HG03565 (cell line): ENCODE data around the gene CLTC.
A peak's percentile ranks its signal among the peaks of the same experiment; 100 is the strongest.
"Not testable (repeated sequence)": the region's sequence is repeated elsewhere in the genome, so short reads cannot be mapped to it uniquely, and the experiment has no call there.

Experiments used
- ATAC-seq: cut with Tn5 transposase; IDR thresholded peaks from one replicate; pipeline ENCODE4 v1.9.1; 2021; ENCODE audit warnings: mild to moderate bottlenecking, moderate library complexity; ENCODE audit not compliant: unreplicated experiment

CLTC gene

DNA sequence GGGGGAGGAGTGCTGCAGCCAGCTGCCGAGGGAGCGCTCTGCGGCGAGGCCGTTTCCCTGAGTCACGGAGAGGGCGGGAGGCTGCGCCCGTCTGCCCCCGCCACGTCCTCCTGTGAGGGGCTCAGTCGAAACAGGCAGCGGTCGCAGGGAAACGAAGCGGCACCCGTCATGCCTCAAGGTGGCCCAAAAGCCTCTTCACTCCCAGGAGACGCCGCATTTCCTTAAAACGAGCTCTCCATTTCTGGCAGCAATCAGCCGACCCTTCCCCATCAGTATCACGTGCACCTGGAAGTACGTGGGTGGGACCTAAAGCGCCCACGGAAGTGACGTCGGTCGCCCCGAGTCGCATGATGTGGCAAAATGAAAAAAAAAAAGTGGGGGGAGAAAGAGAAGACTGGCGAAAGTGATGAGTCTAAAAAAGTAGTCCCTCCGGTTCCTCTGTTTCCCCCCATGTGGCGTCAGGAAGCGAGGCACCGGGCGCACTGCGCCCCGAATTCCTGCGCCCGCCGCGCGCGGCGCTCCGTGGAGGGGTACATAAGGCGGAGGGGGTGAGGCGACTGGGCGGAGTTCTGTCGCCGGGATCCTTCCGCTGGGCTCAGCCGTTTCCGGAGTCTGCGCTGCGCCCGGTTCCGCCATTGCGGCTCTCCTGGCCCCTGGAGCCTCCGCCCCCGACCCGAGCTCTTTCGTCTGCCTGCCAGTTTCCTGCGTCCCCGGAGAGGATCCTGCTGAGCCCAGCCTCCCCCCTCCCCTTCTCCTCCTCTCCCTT is at the start of gene CLTC:
Gene CLTC, plus strand, starts transcription at position 598 of the 766 bp plus-strand sequence. CDS start 237 bp downstream, outside the sequence.
- peak; percentile 67 for ATAC-seq

DNA sequence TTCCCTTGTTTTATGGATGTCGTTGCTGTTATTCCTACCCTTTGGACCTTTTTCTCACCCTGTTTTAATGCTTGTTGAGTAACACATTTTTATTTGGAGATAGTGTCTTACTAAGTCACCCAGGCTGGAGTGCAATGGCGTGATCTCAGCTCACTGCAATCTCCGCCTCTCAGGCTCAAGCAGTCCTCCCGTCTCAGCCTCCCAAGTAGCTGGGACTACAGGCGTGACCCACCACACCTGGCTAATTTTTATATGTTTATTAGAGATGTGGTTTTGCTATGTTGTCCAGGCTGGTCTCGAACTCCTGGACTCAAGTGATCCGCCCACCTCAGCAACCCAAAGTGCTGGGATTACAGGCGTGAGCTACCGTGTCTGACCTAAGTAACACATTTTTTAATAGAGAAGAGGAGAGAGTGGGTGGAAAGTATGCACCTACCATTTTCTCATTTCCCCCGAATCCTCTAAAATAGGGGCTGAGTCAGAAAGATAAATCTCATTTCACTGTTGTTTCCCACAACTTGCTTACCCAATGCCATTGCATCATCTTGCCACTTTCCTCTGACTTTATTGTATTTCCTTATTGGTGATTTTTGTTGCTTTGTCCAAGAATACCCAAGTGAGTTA is 47.3 kb upstream of the CLTC start:
- ATAC-seq = no peak

DNA sequence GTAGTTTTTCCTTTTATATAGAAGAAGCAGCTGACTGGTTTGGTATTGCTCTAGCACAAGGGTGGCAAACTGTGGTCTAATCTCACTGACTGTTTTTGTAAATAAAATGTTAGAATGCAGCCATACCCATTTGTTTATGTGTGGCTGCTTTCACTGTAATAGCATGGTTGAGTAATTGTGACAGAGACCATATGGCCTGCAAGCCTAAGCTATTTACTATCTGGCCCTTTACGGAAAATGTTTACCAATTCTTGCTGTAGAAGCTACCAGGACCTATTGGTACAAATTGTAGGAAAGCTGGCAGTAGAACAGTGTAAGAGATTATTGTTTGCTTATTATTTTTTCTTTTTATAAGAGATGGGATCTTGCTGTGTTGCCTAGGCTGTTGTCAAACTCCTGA is 35.5 kb upstream of the CLTC start:
- not testable (repeated sequence) for ATAC-seq

DNA sequence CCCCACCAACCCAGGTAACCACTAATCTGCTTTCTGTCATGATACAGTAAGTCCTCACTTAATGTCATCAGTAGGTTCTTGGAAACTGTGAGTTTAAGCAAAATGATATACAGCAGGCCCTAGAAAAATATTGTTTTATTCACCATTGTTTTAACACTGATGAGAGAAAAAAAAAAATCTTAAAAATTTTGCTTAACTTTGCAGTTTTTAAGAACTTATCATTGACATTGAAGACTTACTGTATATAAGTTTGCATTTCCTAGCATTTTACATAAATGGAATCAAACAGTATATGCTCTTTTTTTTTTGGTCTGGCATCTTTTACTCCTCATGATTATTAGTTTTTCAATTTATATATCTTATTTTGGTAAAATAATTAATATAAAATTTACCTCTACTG is 19.5 kb upstream of the CLTC start:
- ATAC-seq = no peak

DNA sequence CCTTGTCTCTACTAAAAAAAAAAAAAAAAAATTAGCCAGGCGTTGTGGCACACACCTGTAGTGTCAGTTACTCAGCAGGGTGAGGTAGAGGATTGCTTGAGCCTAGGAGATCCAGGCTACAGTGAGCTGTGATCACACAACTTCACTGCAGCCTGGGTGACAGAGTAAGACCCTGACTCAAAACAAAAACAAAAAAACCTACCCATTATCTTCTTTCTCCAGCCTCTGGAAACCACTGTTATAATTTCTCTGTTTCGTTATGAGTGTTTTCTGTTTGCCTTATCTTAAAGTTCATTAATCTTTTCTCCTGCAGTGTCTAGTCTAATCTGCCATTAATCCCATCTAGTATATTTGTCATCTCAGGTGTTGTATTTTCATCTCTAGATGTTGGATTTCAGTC is 18.6 kb upstream of the CLTC start:
- no peak for ATAC-seq

DNA sequence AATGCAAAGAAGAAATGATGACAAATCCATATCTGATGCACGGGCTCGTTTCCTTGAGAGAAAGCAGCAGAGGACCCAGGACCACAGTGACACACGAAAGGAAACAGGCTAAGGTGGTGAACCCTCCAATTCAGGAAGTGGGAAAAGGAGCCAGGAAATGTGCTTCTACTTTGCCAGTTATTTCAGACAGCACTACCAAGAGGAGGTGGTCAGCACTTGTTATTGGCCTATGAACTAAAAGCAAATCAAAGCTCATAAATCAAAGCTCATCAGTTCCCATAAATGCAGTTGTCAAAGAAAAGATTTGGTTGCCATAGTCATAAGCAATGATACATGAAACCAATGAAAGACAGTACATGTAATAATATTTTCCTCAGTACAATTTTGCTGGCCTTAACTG is 12.6 kb upstream of the CLTC start:
- ATAC-seq = no peak

DNA sequence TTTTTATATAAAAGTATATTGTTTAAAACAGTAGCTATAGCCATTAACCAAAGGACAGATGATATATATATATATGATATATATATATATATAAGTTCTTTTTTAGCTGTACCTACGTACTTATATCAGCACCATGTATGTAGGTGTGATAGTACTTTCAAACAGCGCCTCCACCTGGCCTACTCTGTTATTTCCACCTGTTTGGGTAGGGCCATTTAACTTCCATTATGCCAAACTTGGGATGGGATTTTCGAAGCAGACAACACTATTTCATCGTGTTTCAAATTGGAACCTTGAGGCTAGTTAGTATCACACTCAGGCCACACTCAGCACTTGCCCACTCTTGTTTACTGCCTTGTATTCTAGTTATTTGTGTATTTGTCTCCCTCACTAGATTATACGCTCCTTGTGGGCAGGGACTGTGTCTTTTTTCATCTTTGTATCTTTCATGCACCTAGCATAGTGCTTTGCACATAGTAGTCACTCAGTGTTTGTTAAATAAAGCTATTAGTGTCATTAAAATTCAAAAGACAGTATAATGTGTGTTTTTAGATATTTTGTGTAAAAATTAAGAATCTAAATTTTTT is 11.8 kb upstream of the CLTC start:
- no peak for ATAC-seq

DNA sequence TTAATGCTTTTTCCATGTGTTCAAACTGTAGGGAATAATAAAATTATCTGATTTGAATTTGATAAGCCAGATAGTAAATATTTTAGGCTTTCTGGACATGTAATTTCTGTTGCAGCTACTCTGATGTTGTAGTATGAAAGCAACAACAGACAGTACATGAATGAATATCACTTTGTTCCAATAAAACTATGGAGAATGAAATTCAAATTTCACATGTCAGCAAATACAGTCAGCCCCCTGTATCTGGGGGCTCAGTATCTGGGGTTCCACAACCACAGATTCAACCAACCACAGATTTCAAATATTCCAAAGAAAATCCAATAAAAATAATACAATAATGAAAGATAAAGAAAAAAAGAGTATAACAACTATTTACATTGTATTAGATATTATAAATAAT is 8.2 kb upstream of the CLTC start:
- no peak for ATAC-seq

DNA sequence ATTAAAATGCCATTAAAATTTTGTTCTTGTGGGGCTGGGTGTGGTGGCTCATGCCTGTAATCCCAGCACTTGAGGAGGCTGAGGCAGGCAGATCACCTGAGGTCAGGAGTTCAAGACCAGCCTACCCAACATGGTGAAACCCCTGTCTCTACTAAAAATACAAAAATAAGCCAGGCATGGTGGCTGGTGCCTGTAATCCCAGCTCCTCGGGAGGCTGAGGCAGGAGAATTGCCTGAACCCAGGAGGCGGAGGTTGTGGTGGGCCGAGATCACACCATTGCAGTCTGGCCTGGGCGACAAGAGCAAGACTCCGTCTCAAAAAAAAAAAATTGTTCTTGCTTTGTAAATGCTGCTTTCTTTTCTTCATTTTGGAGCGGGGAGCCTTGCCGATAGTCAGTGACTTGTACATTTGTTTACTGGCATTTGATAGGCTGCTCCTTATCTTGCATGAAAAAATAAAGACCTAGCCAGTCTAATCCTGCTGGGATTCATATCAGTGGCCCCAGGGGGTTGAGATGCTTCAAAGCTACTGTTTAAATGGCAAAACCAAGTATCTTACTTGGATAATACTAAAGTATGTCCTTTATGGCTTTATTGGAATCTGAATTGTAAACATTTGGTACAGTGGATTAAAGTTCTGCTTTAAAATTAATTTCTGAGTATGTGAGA is 3.3 kb upstream of the CLTC start:
- ATAC-seq = no peak

DNA sequence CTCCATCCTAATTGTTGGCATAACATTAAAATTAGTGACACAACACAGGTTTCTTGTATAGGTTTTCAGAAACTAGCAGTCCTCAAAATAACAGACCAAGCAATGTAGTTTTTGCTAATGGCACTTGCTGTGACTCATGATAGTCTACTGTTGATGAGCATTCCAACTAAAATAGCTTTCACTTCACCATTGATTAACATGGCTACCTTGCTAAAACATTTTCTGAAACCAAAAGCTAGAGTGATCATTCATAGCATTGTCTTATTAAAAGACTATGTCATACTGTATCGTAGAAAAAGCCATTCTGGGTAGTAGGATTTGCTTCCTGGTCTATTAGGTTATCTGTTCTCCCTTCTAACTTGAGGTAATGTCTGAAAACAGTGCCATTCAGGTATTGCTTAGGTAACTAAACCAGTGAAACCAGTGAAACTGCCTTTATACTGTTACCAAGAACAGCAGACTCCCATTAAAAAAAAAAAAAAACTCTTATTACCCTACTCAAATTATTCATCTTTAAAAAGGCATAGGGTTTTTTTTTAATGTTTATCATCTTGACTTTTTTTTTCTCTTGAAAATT is 2.5 kb upstream of the CLTC start:
- no peak for ATAC-seq

DNA sequence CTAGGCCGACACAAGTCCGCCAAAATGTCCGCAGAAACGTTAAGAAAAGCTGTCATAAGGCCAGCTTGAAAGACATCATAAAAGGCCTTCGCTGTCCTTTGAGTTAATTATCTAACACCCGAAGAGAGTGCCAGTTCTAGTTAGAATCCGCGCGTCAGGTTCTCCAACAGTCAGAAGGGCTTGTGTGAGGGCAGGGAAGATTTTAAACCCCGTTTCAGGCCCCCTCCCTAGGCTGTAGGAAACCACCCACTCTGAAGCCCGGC is 729 bp upstream of the CLTC start:
- no peak for ATAC-seq

DNA sequence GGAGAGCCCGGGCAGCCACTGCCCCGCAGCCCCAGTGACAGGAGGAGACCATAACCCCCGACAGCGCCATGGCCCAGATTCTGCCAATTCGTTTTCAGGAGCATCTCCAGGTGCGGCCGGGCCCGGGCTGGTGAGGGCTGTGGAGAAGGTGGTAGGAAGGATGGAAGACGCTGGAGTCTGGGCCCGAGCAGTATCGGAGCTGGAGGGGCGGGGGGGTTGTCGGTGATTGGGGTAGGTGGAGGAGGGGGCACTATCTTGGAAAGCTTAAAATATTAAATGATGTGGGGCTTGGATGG is 317 bp downstream of the CLTC start:
- no peak for ATAC-seq

DNA sequence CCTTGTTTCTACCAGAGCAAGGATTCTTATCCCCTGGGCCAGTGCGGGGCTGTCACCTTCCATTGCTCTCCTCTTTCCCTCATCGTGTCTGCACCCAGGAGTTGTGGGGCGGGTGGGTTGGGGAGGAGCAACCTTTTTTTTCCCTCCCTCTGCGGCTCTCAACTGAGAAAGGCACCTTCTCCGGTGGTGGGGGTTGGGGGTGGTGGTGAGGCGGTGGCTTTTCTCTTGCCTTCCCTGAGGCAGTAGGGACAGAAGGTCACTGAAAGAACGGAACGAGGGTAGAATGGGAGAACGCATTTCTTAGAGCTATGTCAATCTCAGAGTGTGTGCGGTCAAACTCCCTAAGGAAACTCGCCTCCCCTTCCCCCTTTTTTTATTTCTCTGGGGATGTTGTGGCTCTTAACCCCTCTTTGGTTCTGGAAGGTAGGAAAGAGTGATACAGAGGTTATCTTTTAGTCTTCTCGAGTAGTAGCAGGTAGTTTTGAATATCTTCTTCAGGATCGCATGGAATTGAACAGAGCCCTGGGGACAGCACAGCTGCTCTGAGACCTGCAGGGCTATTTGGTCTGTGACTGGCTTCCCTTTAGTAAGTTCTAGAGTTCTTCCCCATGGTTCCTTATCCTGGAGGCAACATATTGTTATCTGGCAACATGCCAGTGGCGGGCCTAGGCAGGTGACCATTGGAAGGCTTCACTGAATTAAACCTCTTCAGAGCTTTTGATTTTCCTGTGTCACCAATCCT is 994 bp downstream of the CLTC start:
- no peak for ATAC-seq

DNA sequence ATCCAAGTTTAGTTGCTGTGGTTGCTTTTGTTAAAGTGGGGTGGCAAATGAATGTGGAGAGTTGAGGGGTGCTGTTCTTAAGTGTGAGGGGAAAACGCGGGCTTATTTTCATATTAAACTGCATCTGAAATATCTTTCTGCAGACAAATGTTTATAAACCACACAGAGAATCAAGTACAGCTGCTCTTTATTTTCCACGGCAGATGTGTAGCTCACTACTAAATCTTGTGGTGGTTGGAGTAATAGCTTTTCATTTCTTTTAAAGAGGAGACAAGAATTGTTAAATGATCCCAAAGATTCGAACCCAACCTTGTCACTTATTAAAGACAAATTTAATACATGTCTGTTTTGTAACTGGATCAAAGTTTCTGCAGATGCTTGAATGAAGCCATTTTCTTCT is 2.1 kb downstream of the CLTC start:
- no peak for ATAC-seq

DNA sequence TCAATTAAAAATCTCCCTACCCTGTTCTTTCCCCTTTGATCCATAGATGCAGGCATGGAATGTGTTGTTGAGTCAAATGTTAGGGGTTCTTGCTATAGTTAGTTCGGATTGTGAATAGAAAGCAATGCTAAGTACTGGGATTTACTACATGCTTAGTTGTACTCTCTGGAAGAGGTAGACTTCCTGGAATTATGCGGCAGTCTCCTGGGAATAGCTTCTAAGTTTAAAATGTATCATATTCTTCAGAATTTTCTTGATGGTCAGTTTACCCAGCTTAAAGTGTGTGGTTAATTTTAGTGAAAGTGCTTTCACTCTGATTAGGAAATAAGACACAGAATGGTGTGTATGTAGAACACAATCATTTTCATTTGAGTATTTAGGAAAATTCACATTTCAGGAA is 3.5 kb downstream of the CLTC start:
- ATAC-seq = no peak

DNA sequence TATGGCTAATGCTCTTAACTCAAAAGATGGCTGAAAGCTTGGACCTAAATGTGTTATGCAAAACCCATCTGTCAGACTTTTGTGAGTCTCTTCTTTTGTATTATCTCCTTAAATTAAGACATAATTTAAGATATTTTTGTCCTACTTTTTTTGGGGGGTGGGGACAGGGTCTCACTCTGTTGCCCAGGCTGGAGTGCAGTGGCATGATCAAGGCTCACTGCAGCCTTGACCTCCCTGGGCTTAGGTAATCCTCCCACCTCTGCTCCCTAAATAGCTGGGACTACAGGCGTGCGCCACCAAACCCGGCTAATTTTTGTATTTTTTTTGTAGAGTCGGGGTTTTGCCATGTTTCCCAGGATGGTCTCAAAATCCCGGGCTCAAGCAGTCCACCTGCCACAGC is 7.1 kb downstream of the CLTC start:
- ATAC-seq = no peak

DNA sequence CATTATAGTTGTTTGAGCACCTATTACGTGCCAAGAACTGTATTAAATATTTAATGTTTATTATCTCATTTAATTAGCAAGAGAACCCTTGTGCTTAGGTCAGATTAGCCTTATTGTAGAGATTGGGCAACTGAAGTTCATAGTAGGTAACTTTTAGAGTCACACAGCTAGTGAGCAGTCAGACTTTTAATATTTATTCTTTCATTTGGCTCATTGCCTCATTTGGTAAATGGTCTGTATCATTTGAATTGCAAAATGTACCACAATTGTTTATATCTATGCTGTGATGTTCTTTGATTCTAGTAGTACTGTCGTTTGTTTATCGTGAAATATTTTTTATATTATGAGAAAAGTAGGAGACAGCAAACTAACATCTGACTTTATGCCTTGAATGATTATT is 7.6 kb downstream of the CLTC start:
- ATAC-seq = no peak

DNA sequence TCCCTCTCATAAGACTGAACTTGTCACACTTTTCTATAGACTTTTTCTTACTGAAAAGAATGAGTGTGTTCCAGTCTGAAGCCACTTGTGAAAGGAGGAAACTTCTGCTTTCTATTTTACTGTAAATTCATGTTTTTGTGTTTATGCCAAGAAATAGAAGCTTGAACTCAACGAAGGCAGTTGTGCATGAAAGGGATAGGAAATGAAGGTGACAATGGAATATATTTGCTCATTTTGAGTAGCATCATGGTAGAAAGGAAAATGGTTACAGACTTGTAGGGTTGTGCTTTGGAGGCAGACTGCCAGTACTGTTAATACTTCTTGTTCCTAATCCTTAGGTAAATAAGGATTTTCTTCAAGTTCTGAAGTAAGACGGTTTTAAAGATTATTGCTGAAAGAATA is 8.1 kb downstream of the CLTC start:
- no peak for ATAC-seq

DNA sequence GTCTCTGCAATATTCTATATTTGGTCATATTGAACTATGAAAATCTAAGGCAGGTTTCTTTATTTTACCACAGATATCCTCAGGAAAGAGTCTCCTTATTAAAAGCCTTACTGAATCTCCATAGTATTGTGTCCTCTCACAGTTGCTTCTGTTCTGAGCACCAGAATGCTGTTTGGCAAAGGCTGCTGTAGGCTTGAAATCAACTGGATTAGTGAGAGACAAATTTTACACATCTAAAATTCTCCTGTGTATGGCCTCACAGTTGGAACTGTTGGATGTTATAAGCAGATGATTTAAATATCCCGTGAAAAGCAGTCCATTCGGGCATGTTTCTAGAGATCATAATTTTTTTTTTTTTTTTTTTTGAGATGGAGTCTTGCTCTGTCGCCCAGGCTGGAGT is 9.5 kb downstream of the CLTC start:
- ATAC-seq = no peak

DNA sequence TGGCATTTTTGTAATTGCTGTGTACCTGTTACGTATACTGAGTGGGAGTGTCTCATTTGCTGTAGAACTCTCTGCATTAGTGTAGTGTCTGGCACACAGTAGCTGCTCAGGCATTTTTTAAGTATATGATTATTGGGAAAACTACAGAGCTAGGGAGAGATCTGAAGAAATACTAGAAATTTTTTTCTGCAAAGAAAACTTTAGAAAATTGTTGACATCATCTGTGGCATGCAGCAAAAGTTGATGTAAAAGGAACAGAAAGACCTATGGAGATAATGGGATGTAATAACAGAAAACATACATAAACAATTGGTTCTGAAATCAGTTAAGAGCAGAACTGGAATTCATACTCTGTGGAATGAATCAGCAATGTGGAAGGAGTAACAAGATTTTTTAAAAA is 11.6 kb downstream of the CLTC start:
- ATAC-seq = no peak

DNA sequence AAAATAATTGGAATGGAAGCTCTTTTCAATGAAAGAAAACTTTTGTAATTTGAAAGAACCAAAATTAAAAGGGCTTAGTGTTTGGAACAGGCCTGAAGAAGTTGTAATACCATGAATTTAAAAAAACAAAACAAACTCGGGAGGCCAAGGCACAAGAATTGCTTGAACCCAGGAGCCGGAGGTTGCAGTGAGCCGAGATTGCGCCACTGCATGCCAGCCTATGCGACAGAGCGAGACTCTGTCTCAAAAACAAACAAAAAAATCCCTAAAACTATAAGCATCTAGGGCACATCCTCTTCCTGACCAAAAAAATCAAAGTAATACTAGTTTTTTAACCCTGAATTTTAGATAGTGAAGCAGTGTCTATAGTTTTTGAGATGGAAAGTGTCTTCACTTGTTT is 12.7 kb downstream of the CLTC start:
- no peak for ATAC-seq
